CD4-positive, alpha-beta T cell treated with Interleukin-1 beta for 1 hour (primary cell): Measurements from ENCODE around the gene TIMM10.

Source experiments
- DNase-seq, 2 donors: peaks; one replicate each; pipeline ENCODE4 v3.0.0-alpha.2; 2020 to 2022

The TIMM10 gene

GRCh38 chr11:57530596-57531507 is at the start of gene TIMM10:
TIMM10 (minus strand) TSS chr11:57530754; CDS start chr11:57530189, 565 bp downstream.
- peak; percentile 96 to 97 for DNase-seq

DNA sequence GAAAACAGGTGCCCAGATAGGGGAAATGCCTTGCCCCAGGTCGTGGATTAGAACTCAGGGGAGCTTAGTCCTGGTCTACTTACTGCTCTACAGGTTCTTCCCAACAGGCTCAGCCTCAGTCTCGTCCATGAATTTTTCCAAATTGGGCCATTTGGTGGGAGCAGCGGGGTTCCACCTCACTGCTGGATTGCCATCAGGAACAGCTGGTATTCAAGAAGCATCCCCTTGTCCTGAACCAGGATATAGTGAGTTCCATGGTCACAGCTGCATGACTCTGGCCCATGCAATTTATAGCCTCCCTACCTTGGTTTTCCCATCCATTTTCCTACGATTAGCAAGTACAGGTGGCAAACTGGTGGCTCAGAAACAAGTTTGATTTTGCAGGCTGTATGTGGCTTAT is 43.5 kb upstream of the TIMM10 start:
- no peak for DNase-seq

GRCh38 chr11:57571606-57572005 is 41.1 kb upstream of the TIMM10 start:
- no peak for DNase-seq

DNA sequence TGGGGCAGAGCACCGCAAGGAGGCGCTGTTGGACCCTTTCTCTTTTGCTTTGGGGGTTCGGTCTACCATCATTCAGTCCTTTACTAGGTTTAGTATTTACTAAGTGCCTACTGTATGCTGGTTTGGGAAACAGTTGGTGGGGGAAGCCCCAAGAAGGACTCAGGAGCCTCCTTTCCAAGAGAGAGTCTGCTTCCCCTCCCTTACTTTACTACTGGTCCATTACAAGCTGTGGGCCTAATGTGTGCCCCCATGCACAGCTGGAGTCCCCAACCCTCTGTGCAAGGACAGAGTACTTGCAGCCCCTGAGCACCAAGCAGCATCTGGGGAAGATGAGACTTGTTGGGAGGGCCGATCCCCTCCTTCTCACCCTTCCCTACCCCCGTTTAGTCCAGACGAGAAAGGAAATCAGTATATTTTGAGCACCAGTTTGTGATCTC is 37.8 kb upstream of the TIMM10 start:
- peak in 1 of 2 donors; percentile 89 for DNase-seq

DNA sequence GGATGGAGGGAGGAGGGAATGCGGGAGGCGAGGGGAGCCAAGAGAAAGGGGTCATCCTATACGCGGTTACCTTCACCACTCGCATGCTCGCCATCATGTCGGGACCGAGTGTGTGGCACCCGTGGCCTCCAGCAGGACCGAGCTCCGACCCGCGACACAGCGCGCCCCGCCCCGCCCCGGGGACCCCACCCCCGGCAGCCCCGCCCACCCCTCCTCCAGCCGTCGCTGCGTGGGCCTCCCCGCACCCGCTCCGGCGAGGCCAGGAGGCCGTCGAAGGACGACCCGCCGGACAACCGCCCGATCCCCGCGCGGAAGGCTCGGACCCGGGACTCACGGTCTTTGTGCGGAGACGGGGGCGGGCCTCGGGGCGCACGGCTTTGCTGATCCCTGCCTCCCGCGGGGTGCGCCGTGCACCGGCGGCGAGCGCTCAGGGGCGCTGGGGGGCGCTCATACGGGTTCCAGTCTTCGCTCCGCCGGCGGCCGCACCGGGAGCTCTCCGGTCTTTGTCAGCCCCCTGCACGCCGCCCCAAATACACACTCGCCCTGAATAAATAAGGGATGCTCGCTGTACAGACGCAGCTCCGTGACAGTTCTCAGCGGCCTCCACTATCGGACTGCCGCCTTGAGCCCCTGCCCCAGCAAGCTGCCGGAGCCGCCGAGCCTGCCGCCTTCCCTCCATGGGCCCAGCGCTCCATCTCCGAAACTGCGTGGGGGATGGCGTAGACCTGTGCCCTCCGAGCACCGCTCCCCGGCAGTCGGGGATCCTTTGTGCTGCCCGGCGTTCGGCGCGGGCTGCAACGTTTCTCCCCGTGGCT is 37.2 kb upstream of the TIMM10 start, which contains the start of gene UBE2L6:
TSS of gene UBE2L6 (minus strand) at position 158 of the 815 bp plus-strand sequence. CDS start at position 97, 61 bp downstream.
- peak; percentile 56 to 84 for DNase-seq

GRCh38 chr11:57566905-57567514 is 36.5 kb upstream of the TIMM10 start:
- DNase-seq = peak; percentile 10 to 45

DNA sequence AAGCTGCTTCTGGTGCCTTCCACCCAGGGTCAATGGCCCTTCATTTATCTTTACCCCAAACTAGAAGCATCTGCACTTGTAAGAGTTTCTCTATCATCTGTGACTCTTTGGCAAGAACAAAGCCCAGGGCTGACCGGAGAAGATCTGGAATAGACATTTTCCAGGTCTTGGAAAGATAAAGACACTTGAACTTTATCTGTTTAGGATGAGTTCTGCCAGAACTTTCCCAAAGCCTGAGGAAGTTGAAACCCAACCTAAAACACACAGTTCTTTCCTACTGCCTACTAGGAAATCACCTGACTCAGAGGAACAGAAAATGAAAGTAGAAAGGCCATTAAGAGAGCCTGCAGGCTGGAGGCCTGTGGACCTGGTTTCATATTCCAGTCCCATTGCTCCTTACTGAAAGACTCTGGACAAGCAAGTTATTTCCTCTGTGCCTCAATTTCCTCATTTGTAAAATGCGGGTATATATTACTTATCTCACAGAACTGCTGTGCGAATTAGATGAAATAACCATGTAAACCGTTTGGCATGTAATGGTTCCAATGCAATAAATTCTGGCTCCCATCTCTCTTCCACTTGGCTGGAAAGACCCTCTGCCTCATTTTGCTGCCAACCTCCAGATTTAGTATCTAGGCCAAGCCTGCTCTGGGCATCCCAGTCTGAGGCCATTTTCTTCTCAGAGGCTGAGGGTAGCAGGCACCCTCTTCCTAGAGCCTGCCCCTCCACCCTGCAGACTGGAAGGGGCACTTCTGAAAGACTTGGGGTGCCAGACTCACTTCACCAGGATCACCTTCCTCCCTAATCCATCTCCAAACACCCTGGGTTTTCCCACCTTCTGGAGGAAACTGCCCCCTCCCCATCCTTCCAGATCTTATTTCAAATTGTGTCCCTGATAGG is 35.7 kb upstream of the TIMM10 start:
- DNase-seq = peak; percentile 15 to 58

DNA sequence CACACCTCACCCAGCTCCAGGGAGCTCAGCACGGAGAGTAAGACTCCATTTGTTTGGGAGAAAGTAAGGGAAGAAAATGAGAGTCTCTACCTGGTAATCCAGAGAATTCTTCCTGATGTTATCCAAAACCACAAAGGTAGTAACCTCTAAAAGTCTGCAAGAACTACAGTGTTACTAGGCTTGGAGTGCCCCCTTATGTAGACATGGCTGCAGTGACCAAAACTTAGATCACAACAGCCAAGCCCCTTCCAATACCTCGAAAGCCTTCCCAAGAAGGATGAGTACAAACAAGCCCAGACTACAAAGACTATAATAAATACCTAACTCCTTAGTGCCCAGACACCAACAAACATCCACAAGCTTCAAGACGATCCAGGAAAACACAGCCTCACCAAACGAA is 32.0 kb upstream of the TIMM10 start:
- no peak for DNase-seq

- no peak for DNase-seq
Measured at GRCh38 chr11:57560146-57560545, 29.6 kb upstream of the TIMM10 start.

- no peak for DNase-seq
Measured at GRCh38 chr11:57556041-57556440, 25.5 kb upstream of the TIMM10 start.

GRCh38 chr11:57555393-57555792 is 24.8 kb upstream of the TIMM10 start:
- no peak for DNase-seq

DNA sequence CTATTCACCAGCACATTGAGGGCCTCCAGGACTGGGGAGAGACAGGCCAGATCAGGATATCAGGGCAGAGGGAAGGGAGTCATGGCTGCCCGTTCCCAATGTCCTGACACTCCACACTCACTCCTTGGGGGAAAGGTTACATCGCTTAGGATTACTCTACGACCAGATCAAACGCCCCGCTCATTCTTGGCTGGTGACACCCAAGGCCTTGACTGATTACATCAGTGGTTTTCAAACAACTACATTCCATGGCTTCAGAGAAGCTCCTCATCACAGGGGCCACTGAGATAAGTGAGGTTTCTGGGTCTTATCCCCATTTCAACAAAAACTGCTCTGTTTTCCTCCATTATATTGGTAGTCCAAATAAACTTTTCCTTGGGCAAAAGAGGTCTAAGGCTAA is 21.9 kb upstream of the TIMM10 start:
- DNase-seq = no peak

DNA sequence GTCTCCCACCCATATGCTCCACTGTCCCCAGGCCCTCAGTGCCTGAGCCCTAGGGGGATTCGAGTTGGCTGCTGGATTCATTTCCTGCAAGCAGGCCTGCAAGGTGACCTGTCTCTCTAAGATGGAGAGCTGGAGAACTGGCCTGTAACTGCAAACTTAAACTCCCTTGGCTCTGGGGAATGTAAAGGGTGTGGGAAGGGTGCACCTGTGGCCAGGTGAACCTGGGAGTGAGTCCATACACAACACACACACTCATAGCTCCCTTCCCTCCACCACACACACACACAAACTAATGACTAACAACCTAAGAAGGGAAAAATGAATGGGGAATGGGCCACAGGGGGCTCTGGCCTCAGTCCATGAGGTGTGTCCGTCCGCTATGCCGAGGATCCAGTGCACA is 21.4 kb upstream of the TIMM10 start:
- DNase-seq = no peak

DNA sequence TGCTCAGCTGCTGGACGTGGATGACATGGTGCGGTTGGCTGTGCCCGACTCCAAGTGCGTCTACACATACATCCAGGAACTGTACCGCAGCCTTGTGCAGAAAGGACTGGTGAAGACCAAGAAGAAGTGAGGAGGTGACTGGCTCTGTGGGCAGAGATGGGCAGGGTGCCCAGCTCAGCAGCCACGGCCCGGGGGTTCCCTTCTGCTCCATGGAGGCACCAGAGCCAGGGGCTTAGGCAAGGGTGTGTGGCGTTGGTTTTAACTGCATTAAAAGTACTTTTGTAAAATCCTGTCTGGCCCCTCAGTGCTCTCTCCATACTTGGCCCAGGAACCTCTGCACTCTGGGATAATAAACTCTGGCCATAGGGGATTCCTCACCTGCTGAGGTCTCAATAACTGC is 19.4 kb upstream of the TIMM10 start:
- no peak for DNase-seq

- DNase-seq = peak in 1 of 2 donors; percentile 27
Measured at GRCh38 chr11:57547854-57548377, 17.4 kb upstream of the TIMM10 start.

- DNase-seq = no peak
Measured at GRCh38 chr11:57546869-57547475, 16.4 kb upstream of the TIMM10 start.

DNA sequence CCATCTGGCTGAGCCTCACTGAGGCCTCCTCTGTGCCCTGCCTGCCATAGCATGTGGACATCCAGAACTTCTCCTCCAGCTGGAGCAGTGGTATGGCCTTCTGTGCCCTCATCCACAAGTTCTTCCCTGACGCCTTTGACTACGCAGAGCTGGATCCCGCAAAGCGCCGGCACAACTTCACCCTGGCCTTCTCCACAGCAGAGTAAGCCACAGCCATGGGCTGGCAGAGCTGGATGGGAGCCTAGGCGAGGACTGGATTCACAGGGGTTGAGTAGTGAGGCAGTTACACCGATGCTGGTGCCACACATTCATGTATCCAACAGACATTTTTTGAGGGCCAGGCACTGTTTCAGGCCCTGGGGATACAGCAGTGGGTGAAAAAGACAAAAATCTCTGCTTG is 15.9 kb upstream of the TIMM10 start:
- DNase-seq = no peak

DNA sequence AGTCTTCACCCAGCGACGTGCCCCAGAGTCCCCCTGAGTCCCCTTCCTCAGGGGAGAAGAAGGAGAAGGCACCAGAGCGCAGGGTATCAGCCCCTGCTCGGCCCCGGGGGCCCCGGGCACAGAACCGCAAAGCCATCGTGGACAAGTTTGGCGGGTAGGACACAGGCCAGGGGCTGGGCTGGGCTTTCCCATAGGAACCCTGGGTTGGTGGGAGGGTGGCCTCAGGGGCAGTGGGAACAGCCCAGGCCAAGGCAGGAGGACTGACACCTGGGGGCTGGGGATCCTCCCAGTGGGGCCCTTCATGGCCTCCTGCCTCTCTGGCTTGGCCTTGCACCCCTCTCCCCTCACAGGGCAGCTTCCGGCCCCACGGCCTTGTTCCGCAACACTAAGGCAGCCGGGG is 15.3 kb upstream of the TIMM10 start:
- DNase-seq = no peak

- no peak for DNase-seq
Measured at GRCh38 chr11:57544566-57544965, 14.0 kb upstream of the TIMM10 start.

DNA sequence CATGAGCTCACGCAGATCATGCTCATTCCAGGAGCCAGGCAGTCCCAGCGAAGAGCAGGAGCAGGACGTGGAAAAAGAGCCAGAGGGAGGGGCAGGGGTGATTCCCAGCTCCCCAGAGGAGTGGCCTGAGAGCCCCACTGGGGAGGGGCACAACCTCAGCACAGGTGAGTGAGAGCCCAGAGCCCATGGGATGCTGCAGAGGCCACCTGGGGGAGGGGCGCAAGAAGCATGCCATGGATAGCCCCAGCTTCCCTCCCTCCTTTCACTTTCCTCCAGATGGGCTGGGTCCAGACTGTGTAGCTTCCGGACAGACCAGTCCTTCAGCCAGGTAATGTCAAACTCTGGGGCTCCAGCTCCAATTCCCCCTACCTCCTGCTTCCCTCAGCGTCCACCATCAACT is 13.0 kb upstream of the TIMM10 start:
- DNase-seq = no peak

GRCh38 chr11:57542582-57542981 is 12.0 kb upstream of the TIMM10 start:
- no peak for DNase-seq
